Activated CD8-positive, alpha-beta T cell treated with anti-CD3 and anti-CD28 coated beads, Interleukin-2, amount 10 ng/mL, durations not matched to agents 7 days and 5 days (primary cell): Measurements from ENCODE around the gene KCNIP3. TPM values are rescaled to one million over a fixed set of nuclear protein-coding genes. Genes with fewer than 3 reads are reported as not detected.

Experiments used
- ATAC-seq: fragments of 150-1000 bp; cut with Tn5 transposase; one replicate; pipeline ENCODE4 v1.10.0; 2021; ENCODE audit warnings: moderate library complexity
- CTCF ChIA-PET: fragments of 350-600 bp; sonication (Branson Sonifier 250); formaldehyde crosslinking; loops from one replicate; lab custom pipeline; 2021; ENCODE audit warnings: antibody characterized with exemption; lab: Charles Lee
- POLR2A ChIA-PET: fragments of 350-600 bp; sonication (Branson Sonifier 250); formaldehyde crosslinking; loops from one replicate; lab custom pipeline; 2021; ENCODE audit warnings: antibody characterized with exemption; lab: Charles Lee
- DNase-seq: peaks from one replicate; pipeline ENCODE4 v3.0.0-alpha.2; 2020
- H3K27ac Mint-ChIP-seq: one replicate; pipeline ENCODE4 v1.8.0; 2021; ENCODE audit warnings: mild to moderate bottlenecking, mixed read lengths
- H3K27me3 Mint-ChIP-seq: one replicate; pipeline ENCODE4 v1.8.0; 2021; ENCODE audit warnings: low read depth, mixed read lengths
- H3K36me3 Mint-ChIP-seq: one replicate; pipeline ENCODE4 v1.8.0; 2021; ENCODE audit warnings: low read depth, mixed read lengths
- H3K4me1 Mint-ChIP-seq: one replicate; pipeline ENCODE4 v1.8.0; 2021; ENCODE audit warnings: low read depth, mixed read lengths
- H3K4me3 Mint-ChIP-seq: one replicate; pipeline ENCODE4 v1.8.0; 2021; ENCODE audit warnings: mild to moderate bottlenecking, mixed read lengths
- H3K9me3 Mint-ChIP-seq: one replicate; pipeline ENCODE4 v1.8.0; 2022; ENCODE audit warnings: mixed read lengths; ENCODE audit not compliant: insufficient read depth
- total RNA-seq, 2 experiments: library from RNA; stranded (reverse); gene quantifications; one replicate each; pipeline ENCODE4 v1.2.3, GENCODE V29; 2021

The KCNIP3 gene
- not detected for total RNA-seq

- Mint-ChIP-seq H3K4me1 (no peaks in the 10 kb centered on the region), H3K27me3 (peaks cover 2% of the 10 kb centered on the region), H3K27ac (peak within 1 kb of the TSS; percentile 36), H3K9me3 (peaks cover 5% of the 10 kb centered on the region), H3K36me3 (no peaks in the 10 kb centered on the region), H3K4me3 (no peak within 1 kb of the TSS)
- ATAC-seq (no peak), DNase-seq (no peak)
- CTCF ChIA-PET: no interaction called here
- POLR2A ChIA-PET: no interaction called here
These were observed at the start of gene KCNIP3 for GRCh38 chr2:95296880-95297487. TSS of gene KCNIP3 (plus strand) at chr2:95297347. CDS start at chr2:95297439, 92 bp downstream.

GRCh38 chr2:95258271-95258670, 38.9 kb upstream of the KCNIP3 start:
- Mint-ChIP-seq H3K36me3 (no peaks in the 10 kb centered on the region), H3K4me1 (no peaks in the 10 kb centered on the region), H3K27ac (no peak overlapping the region), H3K27me3 (peaks cover 2% of the 10 kb centered on the region), H3K9me3 (no peaks in the 10 kb centered on the region), H3K4me3 (no peak overlapping the region)
- ChIA-PET POLR2A (no interaction called here), CTCF (no interaction called here)
- DNase-seq (no peak), ATAC-seq (no peak)

GRCh38 chr2:95260028-95261023, 36.8 kb upstream of the KCNIP3 start:
- H3K4me1 Mint-ChIP-seq: no peaks in the 10 kb centered on the region
- H3K9me3 Mint-ChIP-seq: no peaks in the 10 kb centered on the region
- ATAC-seq (no peak), DNase-seq (no peak)
- H3K27ac Mint-ChIP-seq: no peak overlapping the region
- ChIA-PET POLR2A (no interaction called here), CTCF (no interaction called here)
- H3K4me3 Mint-ChIP-seq: no peak overlapping the region
- peaks cover 2% of the 10 kb centered on the region for H3K27me3 Mint-ChIP-seq
- no peaks in the 10 kb centered on the region for H3K36me3 Mint-ChIP-seq

GRCh38 chr2:95261602-95262001, 35.5 kb upstream of the KCNIP3 start:
- CTCF ChIA-PET: no interaction called here
- ATAC-seq: no peak

GRCh38 chr2:95262896-95263542, 34.1 kb upstream of the KCNIP3 start:
- Mint-ChIP-seq H3K9me3 (no peaks in the 10 kb centered on the region), H3K4me1 (no peaks in the 10 kb centered on the region), H3K4me3 (no peak overlapping the region), H3K27me3 (peaks cover 2% of the 10 kb centered on the region), H3K27ac (no peak overlapping the region), H3K36me3 (no peaks in the 10 kb centered on the region)
- CTCF ChIA-PET: no interaction called here
- ATAC-seq (no peak), DNase-seq (peak; percentile 1)
- POLR2A ChIA-PET: no interaction called here

More at GRCh38 chr2:95261602-95262001, 35.5 kb upstream of the KCNIP3 start:
- no peaks in the 10 kb centered on the region for H3K9me3 Mint-ChIP-seq
- H3K4me1 Mint-ChIP-seq: no peaks in the 10 kb centered on the region
- H3K36me3 Mint-ChIP-seq: no peaks in the 10 kb centered on the region
- POLR2A ChIA-PET: no interaction called here
- no peak overlapping the region for H3K27ac Mint-ChIP-seq
- DNase-seq: no peak
- no peak overlapping the region for H3K4me3 Mint-ChIP-seq
- peaks cover 2% of the 10 kb centered on the region for H3K27me3 Mint-ChIP-seq

- ATAC-seq (no peak), DNase-seq (peak; percentile 3)
- POLR2A ChIA-PET: no interaction called here
- Mint-ChIP-seq H3K4me3 (no peak overlapping the region), H3K4me1 (no peaks in the 10 kb centered on the region), H3K9me3 (no peaks in the 10 kb centered on the region), H3K27ac (no peak overlapping the region), H3K36me3 (no peaks in the 10 kb centered on the region), H3K27me3 (peaks cover 2% of the 10 kb centered on the region)
- CTCF ChIA-PET: no interaction called here
These were observed 32.5 kb upstream of the KCNIP3 start for GRCh38 chr2:95264624-95265023.

- ATAC-seq (no peak), DNase-seq (peak; percentile 14)
- ChIA-PET POLR2A (no interaction called here), CTCF (no interaction called here)
- Mint-ChIP-seq H3K4me1 (no peaks in the 10 kb centered on the region), H3K4me3 (no peak overlapping the region), H3K27me3 (peaks cover 2% of the 10 kb centered on the region), H3K36me3 (no peaks in the 10 kb centered on the region), H3K27ac (no peak overlapping the region), H3K9me3 (no peaks in the 10 kb centered on the region)
These were observed 32.0 kb upstream of the KCNIP3 start for GRCh38 chr2:95265182-95265581.

GRCh38 chr2:95266781-95267430, 30.2 kb upstream of the KCNIP3 start:
- ChIA-PET CTCF (no interaction called here), POLR2A (no interaction called here)
- H3K4me1 Mint-ChIP-seq: no peaks in the 10 kb centered on the region
- peaks cover 2% of the 10 kb centered on the region for H3K27me3 Mint-ChIP-seq
- peak; percentile 4 for DNase-seq
- H3K27ac Mint-ChIP-seq: no peak overlapping the region
- no peaks in the 10 kb centered on the region for H3K36me3 Mint-ChIP-seq
- no peak for ATAC-seq
- no peak overlapping the region for H3K4me3 Mint-ChIP-seq
- no peaks in the 10 kb centered on the region for H3K9me3 Mint-ChIP-seq

GRCh38 chr2:95267458-95268210, 29.5 kb upstream of the KCNIP3 start:
- peaks cover 2% of the 10 kb centered on the region for H3K27me3 Mint-ChIP-seq

GRCh38 chr2:95268211-95269035, 28.7 kb upstream of the KCNIP3 start:
- DNase-seq (no peak), ATAC-seq (no peak)
- Mint-ChIP-seq H3K4me3 (no peak overlapping the region), H3K9me3 (no peaks in the 10 kb centered on the region), H3K27ac (no peak overlapping the region), H3K36me3 (no peaks in the 10 kb centered on the region), H3K27me3 (no peaks in the 10 kb centered on the region), H3K4me1 (no peaks in the 10 kb centered on the region)
- ChIA-PET POLR2A (no interaction called here), CTCF (no interaction called here)

More at GRCh38 chr2:95267458-95268210, 29.5 kb upstream of the KCNIP3 start:
- no peak overlapping the region for H3K4me3 Mint-ChIP-seq
- DNase-seq (peak; percentile 4), ATAC-seq (no peak)
- H3K27ac Mint-ChIP-seq: no peak overlapping the region
- ChIA-PET CTCF (no interaction called here), POLR2A (no interaction called here)
- no peaks in the 10 kb centered on the region for H3K36me3 Mint-ChIP-seq
- no peaks in the 10 kb centered on the region for H3K4me1 Mint-ChIP-seq
- no peaks in the 10 kb centered on the region for H3K9me3 Mint-ChIP-seq
